Endothelial cell of umbilical vein (primary cell): ENCODE measurements around the gene CD109. TPM values are rescaled to one million over a fixed set of nuclear protein-coding genes. Genes with fewer than 3 reads are reported as not detected.

Source experiments
- BruUV-seq: library from RNA; stranded (reverse); fragments of 400-500 nt; replicated peaks from 2 replicates; lab custom pipeline; 2021; lab: Mats Ljungman, UMichigan
- CTCF ChIA-PET: fragments of 300-600, 350-600 bp; sonication (Branson Sonifier 250); formaldehyde crosslinking; loops from one replicate; lab custom pipeline; 2021; ENCODE audit warnings: antibody characterized with exemption, inconsistent platforms; lab: Charles Lee
- POLR2A ChIA-PET: fragments of 300-600, 350-600 bp; sonication (Branson Sonifier 250); formaldehyde crosslinking; loops from one replicate; lab custom pipeline; 2021; ENCODE audit warnings: antibody characterized with exemption, inconsistent platforms; lab: Charles Lee
- DNase-seq: peaks from one replicate; pipeline ENCODE4 v3.0.0-alpha.2; 2011; ENCODE audit warnings: low read depth, low spot score
- FAIRE-seq: peaks from 2 replicates; lab custom pipeline; 2011; peaks lifted over from hg19 to GRCh38; lab: Jason Lieb, UNC
- H2AFZ ChIP-seq: 2 replicates; pipeline ENCODE4 v1.6.0; 2012; ENCODE audit warnings: low read depth, low read length, control low read depth, inconsistent platforms
- H3K27ac ChIP-seq: 2 replicates; pipeline ENCODE4 v1.5.1; 2011; ENCODE audit warnings: low read depth, mild to moderate bottlenecking, control low read depth, low read length, moderate library complexity; ENCODE audit not compliant: insufficient read depth
- H3K27me3 ChIP-seq, 2 experiments: 2 replicates each; pipeline versions ENCODE4 v1.6.0 to v1.6.1; 2011; ENCODE audit warnings: low read length in 2 of 2, mixed read lengths in 1 of 2; ENCODE audit not compliant: control insufficient read depth in 2 of 2, insufficient read depth in 2 of 2
- H3K36me3 ChIP-seq, 2 experiments: 2 replicates in 1 of 2; 3 replicates in 1 of 2; pipeline ENCODE4 v1.5.1; 2011; ENCODE audit warnings: low read length in 2 of 2, mild to moderate bottlenecking in 1 of 2, moderate library complexity in 1 of 2; ENCODE audit not compliant: control insufficient read depth in 2 of 2, insufficient read depth in 2 of 2; ENCODE audit errors: extremely low read depth in 1 of 2
- H3K4me1 ChIP-seq: 3 replicates; pipeline ENCODE4 v1.5.1; 2011; ENCODE audit warnings: mild to moderate bottlenecking, low read length; ENCODE audit not compliant: control insufficient read depth, insufficient read depth; ENCODE audit errors: extremely low read depth
- H3K4me2 ChIP-seq: 2 replicates; pipeline ENCODE4 v1.6.1; 2011; ENCODE audit warnings: low read length, control low read depth, mixed read lengths; ENCODE audit not compliant: insufficient read depth
- H3K4me3 ChIP-seq, 3 experiments: fragments of 200-600 bp in 1 of 3; sonication (generic), shearing (Covaris generic) in 1 of 3; replicated peaks in 1 of 3; 2 replicates each; pipeline ENCODE4 v1.5.1; 2011 to 2016; ENCODE audit warnings: control low read depth in 3 of 3, low read length in 3 of 3, mild to moderate bottlenecking in 2 of 3, inconsistent platforms in 1 of 3, low read depth in 1 of 3, moderate library complexity in 1 of 3; ENCODE audit not compliant: insufficient read depth in 1 of 3
- H3K79me2 ChIP-seq: 2 replicates; pipeline ENCODE4 v1.6.0; 2012; ENCODE audit warnings: low read length, inconsistent platforms; ENCODE audit not compliant: control insufficient read depth, insufficient read depth
- H3K9ac ChIP-seq: replicated peaks from 2 replicates; pipeline ENCODE3; 2011; ENCODE audit warnings: low read length, control low read depth; ENCODE audit not compliant: insufficient read depth; ENCODE audit errors: extremely low read depth
- H3K9me1 ChIP-seq: replicated peaks from 3 replicates; pipeline ENCODE4 v1.6.0; 2011; ENCODE audit warnings: mild to moderate bottlenecking, low read length; ENCODE audit not compliant: control insufficient read depth, insufficient read depth; ENCODE audit errors: extremely low read depth
- H3K9me3 ChIP-seq: replicated peaks from 2 replicates; pipeline ENCODE4 v1.5.1; 2012; ENCODE audit warnings: low read length, inconsistent platforms; ENCODE audit not compliant: control insufficient read depth, insufficient read depth
- H4K20me1 ChIP-seq: replicated peaks from 2 replicates; pipeline ENCODE3; 2011; ENCODE audit warnings: mild to moderate bottlenecking, low read length; ENCODE audit not compliant: control insufficient read depth, insufficient read depth; ENCODE audit errors: extremely low read depth
- CTCF ChIP-seq, 2 donors: IDR thresholded peaks; 1 replicate in 1 of 2; 2 replicates in 1 of 2; pipeline ENCODE4 v1.5.1; 2011; ENCODE audit warnings: low read length in 2 of 2, mild to moderate bottlenecking in 2 of 2, moderate library complexity in 2 of 2, control low read depth in 1 of 2, inconsistent platforms in 1 of 2, low read depth in 1 of 2; ENCODE audit not compliant: insufficient read depth in 1 of 2; ENCODE audit errors: extremely low read depth in 1 of 2
- EZH2 ChIP-seq: IDR thresholded peaks from 2 replicates; pipeline ENCODE4 v1.6.1; 2012; ENCODE audit warnings: borderline replicate concordance, low read depth, mild to moderate bottlenecking, moderate library complexity, low read length, inconsistent platforms; ENCODE audit not compliant: severe bottlenecking
- FOS ChIP-seq: IDR thresholded peaks from 2 replicates; pipeline ENCODE4 v1.6.1; 2011; ENCODE audit warnings: mild to moderate bottlenecking, low read length, moderate library complexity, borderline replicate concordance; ENCODE audit not compliant: insufficient read depth
- GATA2 ChIP-seq: IDR thresholded peaks from 2 replicates; pipeline ENCODE4 v1.7.0; 2011; ENCODE audit warnings: low read depth, mild to moderate bottlenecking, moderate library complexity, mixed read lengths, low read length; ENCODE audit not compliant: insufficient read length, insufficient read depth
- MAX ChIP-seq: IDR thresholded peaks from 2 replicates; pipeline ENCODE4 v1.6.1; 2011; ENCODE audit not compliant: insufficient read depth, insufficient read length
- POLR2A ChIP-seq: IDR thresholded peaks from 2 replicates; pipeline ENCODE4 v1.6.1; 2012; ENCODE audit warnings: low read depth, mild to moderate bottlenecking, control low read depth, low read length
- POLR2AphosphoS5 ChIP-seq: IDR thresholded peaks from 2 replicates; pipeline ENCODE4 v1.6.1; 2012; ENCODE audit warnings: low read depth, mild to moderate bottlenecking, control low read depth, low read length, moderate library complexity; ENCODE audit not compliant: insufficient read depth
- dilution Hi-C: fragments of 300-500 bp; cut with MboI; formaldehyde crosslinking; loops from one replicate; pipeline ENCODE4 v1.15.0; 2019; ENCODE audit warnings: low sequenced_read_pairs; ENCODE audit not compliant: extremely low pct_ligation_motif_present
- intact Hi-C: fragments of 100-400 bp; cut with micrococcal nuclease; formaldehyde crosslinking; loops from one replicate; pipeline ENCODE4 v1.10.0; 2022
- polyA plus RNA-seq, 4 experiments: library from polyadenylated mRNA; depleted of rRNA in 3 of 4; stranded (reverse) in 3 of 4; unstranded in 1 of 4; fragments of >200 nt; gene quantifications; 2 replicates each; pipeline versions ENCODE4 v1.2.1 to v1.2.3, GENCODE V29; 2011 to 2012; ENCODE audit warnings: missing spikeins in 1 of 4
- total RNA-seq: library from RNA; stranded (reverse); gene quantifications from 2 replicates; pipeline ENCODE4 v1.2.3, GENCODE V29; 2021

The CD109 gene
- total and polyA plus RNA-seq, 2 donors (not counting 3 experiments of a cell fraction or from before 2014, with no cell fraction given) = 33.9 to 107 TPM

GRCh38 chr6:73691512-73691911 lies 4.5 kb upstream of the CD109 start:
- Histone ChIP-seq H3K4me1 (peaks cover 12% of the 10 kb centered on the region), H3K79me2 (peaks cover under 1% of the 10 kb centered on the region), H2AFZ (no peak overlapping the region), H4K20me1 (no peaks in the 10 kb centered on the region), H3K27ac (no peak overlapping the region), H3K4me3 (no peak overlapping the region), H3K9ac (no peak overlapping the region), H3K36me3 (no peaks in the 10 kb centered on the region), H3K9me3 (no peaks in the 10 kb centered on the region), H3K9me1 (no peaks in the 10 kb centered on the region), H3K27me3 (no peaks in the 10 kb centered on the region), H3K4me2 (no peak overlapping the region)
- dilution Hi-C loops = no loop called here
- no TSS peak for BruUV-seq
- CTCF ChIA-PET = interaction anchor here (0.6 to 1.9 kb wide), 8 partner anchors 10 to 1520 kb away, joined by 3 to 12 read pairs (median 4); partner anchors contain the start of gene SLC17A5
- TF ChIP-seq CTCF (IDR thresholded peaks at IDR 0.05; ENCODE audit: extremely low read depth in 1 of 2, insufficient read depth in 1 of 2, low read depth in 1 of 2, low read length in 2 of 2) (no peak), EZH2 (no peak), GATA2 (no peak), POLR2A (no peak), FOS (peak; percentile 29), POLR2AphosphoS5 (no peak), MAX (no peak)
- DNase-seq (no peak), FAIRE-seq (no peak)
- intact Hi-C loops = no loop called here
- POLR2A ChIA-PET = no interaction called here
